Trophoblast cell (in vitro differentiated cells and primary cell): Measurements from ENCODE around the gene LKAAEAR1.

Experiments used
- DNase-seq, 2 donors: peaks; one replicate each; pipeline ENCODE4 v3.0.0-alpha.2; 2016
- H2AFZ ChIP-seq: 2 replicates; pipeline ENCODE4 v1.6.1; 2013; ENCODE audit warnings: low read length, moderate library complexity, mild to moderate bottlenecking; ENCODE audit not compliant: insufficient read depth, poor library complexity
- H2AK5ac ChIP-seq: 2 replicates; pipeline ENCODE4 v1.6.1; 2013; ENCODE audit warnings: mild to moderate bottlenecking, low read length
- H2BK120ac ChIP-seq: 2 replicates; pipeline ENCODE4 v1.6.1; 2013; ENCODE audit warnings: low read length, mild to moderate bottlenecking, moderate library complexity; ENCODE audit not compliant: insufficient read depth, poor library complexity
- H2BK12ac ChIP-seq: 2 replicates; pipeline ENCODE4 v1.6.1; 2013; ENCODE audit warnings: mild to moderate bottlenecking, low read length, moderate library complexity
- H2BK5ac ChIP-seq: 2 replicates; pipeline ENCODE4 v1.6.1; 2013; ENCODE audit warnings: low read length, low read depth, moderate library complexity, mild to moderate bottlenecking; ENCODE audit not compliant: poor library complexity
- H3K14ac ChIP-seq: 2 replicates; pipeline ENCODE4 v1.6.1; 2013; ENCODE audit warnings: mild to moderate bottlenecking, low read length
- H3K18ac ChIP-seq: 2 replicates; pipeline ENCODE4 v1.6.1; 2013; ENCODE audit warnings: mild to moderate bottlenecking, low read length
- H3K23ac ChIP-seq: 2 replicates; pipeline ENCODE4 v1.6.1; 2013; ENCODE audit warnings: low read length
- H3K27ac ChIP-seq: 2 replicates; pipeline ENCODE4 v1.5.1; 2013; ENCODE audit warnings: low read depth, mild to moderate bottlenecking, inconsistent platforms, low read length, moderate library complexity
- H3K27me3 ChIP-seq: 2 replicates; pipeline ENCODE4 v1.6.1; 2013; ENCODE audit warnings: inconsistent platforms, mild to moderate bottlenecking, low read length, moderate library complexity; ENCODE audit not compliant: insufficient read depth
- H3K36me3 ChIP-seq, 2 experiments: 1 replicate in 1 of 2; 2 replicates in 1 of 2; pipeline ENCODE4 v1.6.1; 2013; ENCODE audit warnings: low read length in 2 of 2, mild to moderate bottlenecking in 2 of 2, moderate library complexity in 1 of 2; ENCODE audit not compliant: insufficient read depth in 2 of 2, control insufficient read depth in 1 of 2
- H3K4ac ChIP-seq: 2 replicates; pipeline ENCODE4 v1.6.1; 2013; ENCODE audit warnings: low read depth, mild to moderate bottlenecking, low read length, moderate library complexity
- H3K4me1 ChIP-seq, 2 experiments: 1 replicate in 1 of 2; 2 replicates in 1 of 2; pipeline ENCODE4 v1.6.1; 2013; ENCODE audit warnings: low read length in 2 of 2, mild to moderate bottlenecking in 2 of 2, moderate library complexity in 1 of 2; ENCODE audit not compliant: insufficient read depth in 2 of 2, control insufficient read depth in 1 of 2
- H3K4me2 ChIP-seq: 2 replicates; pipeline ENCODE4 v1.6.1; 2013; ENCODE audit warnings: inconsistent platforms, mild to moderate bottlenecking, low read length, moderate library complexity
- H3K4me3 ChIP-seq: 2 replicates; pipeline ENCODE4 v1.5.1; 2013; ENCODE audit warnings: mild to moderate bottlenecking, low read depth, low read length, inconsistent platforms
- H3K79me1 ChIP-seq: one replicate; pipeline ENCODE4 v1.6.1; 2013; ENCODE audit warnings: low read length
- H3K79me2 ChIP-seq: 2 replicates; pipeline ENCODE4 v1.6.1; 2013; ENCODE audit warnings: low read length, mild to moderate bottlenecking; ENCODE audit not compliant: control insufficient read depth, insufficient read depth, poor library complexity
- H3K9ac ChIP-seq: 2 replicates; pipeline ENCODE4 v1.6.1; 2013; ENCODE audit warnings: mild to moderate bottlenecking, low read length
- H3K9me3 ChIP-seq: 2 replicates; pipeline ENCODE4 v1.6.1; 2013; ENCODE audit warnings: low read depth, mild to moderate bottlenecking, control low read depth, inconsistent platforms, low read length; ENCODE audit not compliant: insufficient read depth
- H4K12ac ChIP-seq: 2 replicates; pipeline ENCODE4 v1.6.1; 2013; ENCODE audit warnings: low read depth, mild to moderate bottlenecking, low read length, moderate library complexity
- H4K8ac ChIP-seq: 2 replicates; pipeline ENCODE4 v1.6.1; 2013; ENCODE audit warnings: low read depth, mild to moderate bottlenecking, low read length, moderate library complexity
- H4K91ac ChIP-seq: one replicate; pipeline ENCODE4 v1.6.1; 2013; ENCODE audit warnings: low read depth, mild to moderate bottlenecking, low read length, moderate library complexity
- WGBS: extraction: QIAGEN DNeasy Blood & Tissue Kit; methylation state at CpG from one replicate; pipeline ENCODE4 v1.1.7; 2013; ENCODE audit warnings: missing lambda C conversion rate; ENCODE audit not compliant: insufficient read length, insufficient coverage; ENCODE audit errors: extremely low coverage; 5-methylcytosine and 5-hydroxymethylcytosine counted together

LKAAEAR1 gene

GRCh38 chr20:64036346-64037198, 47.6 kb downstream of the LKAAEAR1 start:
- peaks cover 26 to 29% of the 10 kb centered on the region in 2 experiments for H3K4me1 ChIP-seq
- peaks cover 3% of the 10 kb centered on the region for H3K27me3 ChIP-seq
- WGBS, result no CpG with 5 or more reads among the region's 17 CpGs
- H3K36me3 ChIP-seq, result peaks cover 25 to 28% of the 10 kb centered on the region in 2 experiments
- H3K27ac ChIP-seq, result no peak overlapping the region
- no peak overlapping the region for H3K14ac ChIP-seq
- H3K18ac ChIP-seq, result peak overlapping the region; percentile 22
- no peak overlapping the region for H3K4ac ChIP-seq
- no peak overlapping the region for H3K4me2 ChIP-seq
- no peak for DNase-seq
- H2BK12ac ChIP-seq, result no peak overlapping the region
- H2BK120ac ChIP-seq, result no peak overlapping the region
- H3K9me3 ChIP-seq, result no peaks in the 10 kb centered on the region
- no peak overlapping the region for H4K8ac ChIP-seq
- H3K9ac ChIP-seq, result no peak overlapping the region
- H3K79me2 ChIP-seq, result no peaks in the 10 kb centered on the region
- no peak overlapping the region for H4K12ac ChIP-seq
- H3K23ac ChIP-seq, result no peak overlapping the region
- H2AK5ac ChIP-seq, result peak overlapping the region; percentile 12
- H2BK5ac ChIP-seq, result no peak overlapping the region
- peak overlapping the region; percentile 2 for H4K91ac ChIP-seq
- no peak overlapping the region for H3K4me3 ChIP-seq
- no peak overlapping the region for H2AFZ ChIP-seq
- H3K79me1 ChIP-seq, result peaks cover 4% of the 10 kb centered on the region

GRCh38 chr20:64035933-64036345, 48.3 kb downstream of the LKAAEAR1 start, which contains the start of gene C20orf204:
C20orf204 (plus strand) TSS chr20:64036182; CDS start chr20:64036324, 142 bp downstream.
- DNase-seq, result no peak
- peak within 1 kb of the TSS; percentile 2 for H4K91ac ChIP-seq
- H3K4ac ChIP-seq, result no peak within 1 kb of the TSS
- no peaks in the 10 kb centered on the region for H3K9me3 ChIP-seq
- no peaks in the 10 kb centered on the region for H3K27me3 ChIP-seq
- no peak within 1 kb of the TSS for H2AFZ ChIP-seq
- peaks cover 28 to 31% of the 10 kb centered on the region in 2 experiments for H3K36me3 ChIP-seq
- no peak within 1 kb of the TSS for H4K12ac ChIP-seq
- peaks cover 4% of the 10 kb centered on the region for H3K79me1 ChIP-seq
- no peak within 1 kb of the TSS for H3K4me3 ChIP-seq
- no peak within 1 kb of the TSS for H2BK120ac ChIP-seq
- H3K27ac ChIP-seq, result no peak within 1 kb of the TSS
- no peak within 1 kb of the TSS for H2BK12ac ChIP-seq
- peak within 1 kb of the TSS; percentile 22 for H3K18ac ChIP-seq
- H3K4me2 ChIP-seq, result no peak within 1 kb of the TSS
- H3K23ac ChIP-seq, result no peak within 1 kb of the TSS
- H2AK5ac ChIP-seq, result peak within 1 kb of the TSS; percentile 12
- peaks cover 26 to 29% of the 10 kb centered on the region in 2 experiments for H3K4me1 ChIP-seq
- H3K79me2 ChIP-seq, result no peaks in the 10 kb centered on the region
- WGBS, result no CpG with 5 or more reads among the region's 10 CpGs
- no peak within 1 kb of the TSS for H2BK5ac ChIP-seq
- no peak within 1 kb of the TSS for H3K9ac ChIP-seq
- no peak within 1 kb of the TSS for H3K14ac ChIP-seq
- H4K8ac ChIP-seq, result no peak within 1 kb of the TSS

GRCh38 chr20:64035066-64035932, 48.9 kb downstream of the LKAAEAR1 start:
- Histone ChIP-seq H3K14ac (no peak overlapping the region), H3K4ac (no peak overlapping the region), H3K18ac (no peak overlapping the region), H2BK120ac (no peak overlapping the region), H2BK12ac (no peak overlapping the region), H3K23ac (no peak overlapping the region), H4K8ac (no peak overlapping the region), H3K36me3 (peaks cover 32 to 37% of the 10 kb centered on the region in 2 experiments), H2AK5ac (no peak overlapping the region), H3K27me3 (no peaks in the 10 kb centered on the region), H3K4me1 (peaks cover 26 to 29% of the 10 kb centered on the region in 2 experiments), H3K79me2 (no peaks in the 10 kb centered on the region), H2AFZ (no peak overlapping the region), H3K79me1 (peaks cover 4% of the 10 kb centered on the region), H3K27ac (no peak overlapping the region), H3K9me3 (no peaks in the 10 kb centered on the region), H3K4me3 (no peak overlapping the region), H4K12ac (no peak overlapping the region), H3K9ac (no peak overlapping the region), H4K91ac (no peak overlapping the region), H2BK5ac (no peak overlapping the region), H3K4me2 (no peak overlapping the region)
- WGBS, result no CpG with 5 or more reads among the region's 17 CpGs
- no peak for DNase-seq

- Histone ChIP-seq H2AK5ac (no peak overlapping the region), H3K79me2 (no peaks in the 10 kb centered on the region), H4K8ac (no peak overlapping the region), H4K91ac (no peak overlapping the region), H3K23ac (no peak overlapping the region), H3K79me1 (peaks cover 4% of the 10 kb centered on the region), H3K4me2 (no peak overlapping the region), H4K12ac (no peak overlapping the region), H3K27me3 (no peaks in the 10 kb centered on the region), H3K4ac (no peak overlapping the region), H2BK12ac (no peak overlapping the region), H3K4me1 (peaks cover 26 to 28% of the 10 kb centered on the region in 2 experiments), H3K4me3 (peak overlapping the region; percentile 7), H3K9ac (no peak overlapping the region), H2BK5ac (no peak overlapping the region), H3K9me3 (no peaks in the 10 kb centered on the region), H2BK120ac (no peak overlapping the region), H3K27ac (no peak overlapping the region), H3K14ac (no peak overlapping the region), H3K36me3 (peaks cover 45 to 50% of the 10 kb centered on the region in 2 experiments), H2AFZ (no peak overlapping the region), H3K18ac (no peak overlapping the region)
- DNase-seq, result no peak
- WGBS, result no CpG with 5 or more reads among the region's 11 CpGs
Observed at GRCh38 chr20:64033981-64034493, 50.2 kb downstream of the LKAAEAR1 start.
